K562 (cell line): ENCODE data around the gene ZNF775. TPM values are rescaled to one million over a fixed set of nuclear protein-coding genes. Genes with fewer than 3 reads are reported as not detected.

Source experiments
- CTBP1 ChIP-seq: fragments of 450-650 bp; IDR thresholded peaks from 2 replicates; pipeline ENCODE4 v1.6.1; 2016; ENCODE audit warnings: borderline replicate concordance
- DDX20 ChIP-seq: fragments of 450-650 bp; IDR thresholded peaks from 2 replicates; pipeline ENCODE4 v1.6.1; 2016; ENCODE audit warnings: missing genetic modification characterization, low read depth, mild to moderate bottlenecking, missing compliant biosample characterization, moderate library complexity
- DPF2 ChIP-seq: fragments of 450-650 bp; IDR thresholded peaks from 2 replicates; pipeline ENCODE4 v1.6.1; 2016
- EP400 ChIP-seq: fragments of 450-650 bp; IDR thresholded peaks from 2 replicates; pipeline ENCODE4 v1.6.1; 2017; ENCODE audit warnings: antibody characterized with exemption, mild to moderate bottlenecking, moderate library complexity
- HMG20A ChIP-seq: fragments of 450-650 bp; formaldehyde crosslinking; conservative IDR thresholded peaks from 2 replicates; pipeline ENCODE4 v1.4.0; 2020; ENCODE audit warnings: mild to moderate bottlenecking, mixed read lengths
- MAFK ChIP-seq: IDR thresholded peaks from 2 replicates; pipeline ENCODE4 v1.6.1; 2011; ENCODE audit warnings: low read length, improper control_type of control experiment
- PHF20 ChIP-seq: fragments of 450-650 bp; IDR thresholded peaks from 2 replicates; pipeline ENCODE4 v1.6.1; 2018; ENCODE audit not compliant: partially characterized antibody
- ZFX ChIP-seq: sonication (generic); formaldehyde crosslinking; IDR thresholded peaks from 2 replicates; pipeline ENCODE4 v1.8.0; 2022; ENCODE audit warnings: mild to moderate bottlenecking, missing genetic modification reagents, moderate library complexity
- ZNF140 ChIP-seq: fragments of 250-450 bp; sonication (Bioruptor Pico); IDR thresholded peaks from 2 replicates; pipeline ENCODE4 v1.8.0; 2021; ENCODE audit warnings: moderate library complexity, mild to moderate bottlenecking, inconsistent platforms
- ZNF146 ChIP-seq: IDR thresholded peaks from one replicate; pipeline ENCODE4 v1.6.1; 2018; ENCODE audit warnings: missing compliant biosample characterization; ENCODE audit not compliant: unreplicated experiment
- ZNF699 ChIP-seq: fragments of 250-450 bp; sonication (Bioruptor Pico); IDR thresholded peaks from 2 replicates; pipeline ENCODE4 v1.8.0; 2021; ENCODE audit warnings: mild to moderate bottlenecking, moderate library complexity; ENCODE audit not compliant: insufficient replicate concordance
- polyA plus RNA-seq, 8 experiments: library from polyadenylated mRNA; depleted of rRNA in 4 of 8; stranded (reverse) in 5 of 8; unstranded in 3 of 8; fragments of >200 nt; fragmentation: Nextera tagmentation in 2 of 8; fragmentation: Illumina TruSeq in 1 of 8; extraction: Ambion mirVana in 2 of 8; extraction: Trizol in 1 of 8; gene quantifications; 2 replicates each; pipeline versions ENCODE4 v1.2.1 to v1.2.3, GENCODE V29; 2011 to 2014; ENCODE audit warnings: inconsistent platforms in 1 of 8, missing spikeins in 1 of 8
- total RNA-seq, 7 experiments: library from RNA; depleted of rRNA in 6 of 7; stranded (reverse); fragments of >200 nt in 6 of 7; fragmentation: Illumina TruSeq in 2 of 7; extraction: Trizol in 2 of 7; gene quantifications; 2 replicates each; pipeline versions ENCODE4 v1.2.1 to v1.2.3, GENCODE V29; 2011 to 2021; ENCODE audit warnings: low replicate concordance in 1 of 7
- TF ChIP-seq, protein P1 (sequence below): IDR thresholded peaks from 2 replicates; pipeline ENCODE4 v1.6.1; 2012; ENCODE audit warnings: low read depth, low read length, improper control_type of control experiment, borderline replicate concordance
- TF ChIP-seq, protein P2 (sequence below): sonication (generic); formaldehyde crosslinking; IDR thresholded peaks from 2 replicates; pipeline ENCODE4 v1.8.1; 2023; ENCODE audit warnings: mild to moderate bottlenecking, missing genetic modification reagents, moderate library complexity
- TF ChIP-seq, protein P3 (sequence below): sonication (generic); formaldehyde crosslinking; IDR thresholded peaks from 2 replicates; pipeline ENCODE4 v1.8.0; 2022; ENCODE audit warnings: mild to moderate bottlenecking, missing genetic modification reagents, borderline replicate concordance
- TF ChIP-seq, protein P4 (sequence below): fragments of 450-650 bp; IDR thresholded peaks from 2 replicates; pipeline ENCODE4 v1.6.1; 2016; ENCODE audit warnings: antibody characterized with exemption
- TF ChIP-seq, protein P5 (sequence below): fragments of 450-650 bp; IDR thresholded peaks from 2 replicates; pipeline ENCODE4 v1.7.0; 2016; ENCODE audit warnings: borderline replicate concordance
- TF ChIP-seq, protein P6 (sequence below): sonication (generic); formaldehyde crosslinking; IDR thresholded peaks from 2 replicates; pipeline ENCODE4 v1.8.0; 2022; ENCODE audit warnings: missing genetic modification reagents, mild to moderate bottlenecking, borderline replicate concordance

Gene ZNF775
- total and polyA plus RNA-seq, 9 of the 15 experiments (the other 6 are each of a cell fraction or from before 2014, with no cell fraction given) = 0.04 to 18.7 (median 4.9) TPM

DNA sequence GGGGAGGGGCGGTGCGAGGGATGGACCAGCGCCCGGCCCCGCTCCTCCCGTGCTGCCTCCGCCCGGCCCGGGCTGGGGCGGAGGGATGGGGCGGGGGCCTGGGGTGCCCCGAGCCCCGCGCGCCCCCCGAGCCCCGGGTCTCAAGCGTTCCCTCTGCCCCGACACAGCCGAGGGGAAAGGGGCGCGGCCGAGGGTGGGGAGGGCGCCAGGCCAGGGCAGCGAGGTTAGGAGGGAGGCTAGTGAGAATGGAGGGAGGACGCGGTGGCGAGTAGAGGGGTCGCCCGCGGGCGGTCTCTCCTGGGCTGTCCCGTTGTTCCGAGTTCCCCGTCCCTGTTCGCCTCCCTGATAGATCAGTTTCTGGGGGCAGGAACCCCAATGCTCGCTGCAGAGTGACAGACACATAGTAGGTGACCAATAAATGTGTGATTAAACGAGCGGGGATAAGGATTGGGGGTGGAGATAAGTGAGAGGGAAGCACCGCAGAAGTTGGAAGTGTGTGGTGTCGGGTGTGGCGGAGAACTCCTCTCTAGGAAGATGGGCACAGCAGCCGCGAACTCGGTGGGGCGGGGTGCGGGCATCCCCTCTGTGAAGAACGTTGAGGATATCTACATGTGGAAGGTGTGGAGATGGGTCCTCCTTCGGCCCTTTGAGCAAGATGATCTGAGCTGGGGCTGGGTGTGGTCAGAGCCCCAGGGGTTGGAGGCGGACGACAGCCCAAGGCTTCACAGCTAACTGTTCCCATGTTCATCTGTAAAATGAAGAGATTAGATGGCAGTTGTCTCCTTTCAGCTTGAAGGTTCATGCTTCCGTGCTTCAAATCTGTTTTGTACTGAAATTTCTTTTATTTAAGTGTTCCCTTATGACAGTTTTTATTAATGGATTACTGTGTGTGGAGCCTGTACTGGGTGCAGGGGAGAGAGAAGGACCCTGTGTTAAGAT lies 580 bp downstream of the ZNF775 start (continued):
- TF ChIP-seq, protein P1, sequence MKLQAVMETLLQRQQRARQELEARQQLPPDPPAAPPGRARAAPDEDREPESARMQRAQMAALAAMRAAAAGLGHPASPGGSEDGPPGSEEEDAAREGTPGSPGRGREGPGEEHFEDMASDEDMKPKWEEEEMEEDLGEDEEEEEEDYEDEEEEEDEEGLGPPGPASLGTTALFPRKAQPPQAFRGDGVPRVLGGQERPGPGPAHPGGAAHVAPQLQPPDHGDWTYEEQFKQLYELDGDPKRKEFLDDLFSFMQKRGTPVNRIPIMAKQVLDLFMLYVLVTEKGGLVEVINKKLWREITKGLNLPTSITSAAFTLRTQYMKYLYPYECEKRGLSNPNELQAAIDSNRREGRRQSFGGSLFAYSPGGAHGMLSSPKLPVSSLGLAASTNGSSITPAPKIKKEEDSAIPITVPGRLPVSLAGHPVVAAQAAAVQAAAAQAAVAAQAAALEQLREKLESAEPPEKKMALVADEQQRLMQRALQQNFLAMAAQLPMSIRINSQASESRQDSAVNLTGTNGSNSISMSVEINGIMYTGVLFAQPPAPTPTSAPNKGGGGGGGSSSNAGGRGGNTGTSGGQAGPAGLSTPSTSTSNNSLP = peak; percentile 47; the same call in 1 of the 2 replicates
- no peak for TF ChIP-seq ZNF699 (CRISPR knock-in tag)
- 0 out of 2 replicates have a peak, but pooled peaks have one; percentile 26 for TF ChIP-seq EP400
- TF ChIP-seq, protein P2, sequence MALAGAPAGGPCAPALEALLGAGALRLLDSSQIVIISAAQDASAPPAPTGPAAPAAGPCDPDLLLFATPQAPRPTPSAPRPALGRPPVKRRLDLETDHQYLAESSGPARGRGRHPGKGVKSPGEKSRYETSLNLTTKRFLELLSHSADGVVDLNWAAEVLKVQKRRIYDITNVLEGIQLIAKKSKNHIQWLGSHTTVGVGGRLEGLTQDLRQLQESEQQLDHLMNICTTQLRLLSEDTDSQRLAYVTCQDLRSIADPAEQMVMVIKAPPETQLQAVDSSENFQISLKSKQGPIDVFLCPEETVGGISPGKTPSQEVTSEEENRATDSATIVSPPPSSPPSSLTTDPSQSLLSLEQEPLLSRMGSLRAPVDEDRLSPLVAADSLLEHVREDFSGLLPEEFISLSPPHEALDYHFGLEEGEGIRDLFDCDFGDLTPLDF (CRISPR knock-in tag) = no peak
- TF ChIP-seq, protein P3, sequence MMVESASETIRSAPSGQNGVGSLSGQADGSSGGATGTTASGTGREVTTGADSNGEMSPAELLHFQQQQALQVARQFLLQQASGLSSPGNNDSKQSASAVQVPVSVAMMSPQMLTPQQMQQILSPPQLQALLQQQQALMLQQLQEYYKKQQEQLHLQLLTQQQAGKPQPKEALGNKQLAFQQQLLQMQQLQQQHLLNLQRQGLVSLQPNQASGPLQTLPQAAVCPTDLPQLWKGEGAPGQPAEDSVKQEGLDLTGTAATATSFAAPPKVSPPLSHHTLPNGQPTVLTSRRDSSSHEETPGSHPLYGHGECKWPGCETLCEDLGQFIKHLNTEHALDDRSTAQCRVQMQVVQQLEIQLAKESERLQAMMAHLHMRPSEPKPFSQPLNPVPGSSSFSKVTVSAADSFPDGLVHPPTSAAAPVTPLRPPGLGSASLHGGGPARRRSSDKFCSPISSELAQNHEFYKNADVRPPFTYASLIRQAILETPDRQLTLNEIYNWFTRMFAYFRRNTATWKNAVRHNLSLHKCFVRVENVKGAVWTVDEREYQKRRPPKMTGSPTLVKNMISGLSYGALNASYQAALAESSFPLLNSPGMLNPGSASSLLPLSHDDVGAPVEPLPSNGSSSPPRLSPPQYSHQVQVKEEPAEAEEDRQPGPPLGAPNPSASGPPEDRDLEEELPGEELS (CRISPR knock-in tag) = 0 out of 2 replicates have a peak, but pooled peaks have one; percentile 27
- TF ChIP-seq DDX20 (tag) = no peak
- TF ChIP-seq, protein P4, sequence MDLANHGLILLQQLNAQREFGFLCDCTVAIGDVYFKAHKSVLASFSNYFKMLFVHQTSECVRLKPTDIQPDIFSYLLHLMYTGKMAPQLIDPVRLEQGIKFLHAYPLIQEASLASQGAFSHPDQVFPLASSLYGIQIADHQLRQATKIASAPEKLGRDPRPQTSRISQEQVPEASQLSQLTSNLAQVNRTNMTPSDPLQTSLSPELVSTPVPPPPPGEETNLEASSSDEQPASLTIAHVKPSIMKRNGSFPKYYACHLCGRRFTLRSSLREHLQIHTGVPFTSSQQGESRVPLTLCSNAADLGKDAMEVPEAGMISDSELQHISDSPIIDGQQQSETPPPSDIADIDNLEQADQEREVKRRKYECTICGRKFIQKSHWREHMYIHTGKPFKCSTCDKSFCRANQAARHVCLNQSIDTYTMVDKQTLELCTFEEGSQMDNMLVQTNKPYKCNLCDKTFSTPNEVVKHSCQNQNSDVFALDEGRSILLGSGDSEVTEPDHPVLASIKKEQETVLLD = 0 out of 2 replicates have a peak, but pooled peaks have one; percentile 26
- TF ChIP-seq, protein P5, sequence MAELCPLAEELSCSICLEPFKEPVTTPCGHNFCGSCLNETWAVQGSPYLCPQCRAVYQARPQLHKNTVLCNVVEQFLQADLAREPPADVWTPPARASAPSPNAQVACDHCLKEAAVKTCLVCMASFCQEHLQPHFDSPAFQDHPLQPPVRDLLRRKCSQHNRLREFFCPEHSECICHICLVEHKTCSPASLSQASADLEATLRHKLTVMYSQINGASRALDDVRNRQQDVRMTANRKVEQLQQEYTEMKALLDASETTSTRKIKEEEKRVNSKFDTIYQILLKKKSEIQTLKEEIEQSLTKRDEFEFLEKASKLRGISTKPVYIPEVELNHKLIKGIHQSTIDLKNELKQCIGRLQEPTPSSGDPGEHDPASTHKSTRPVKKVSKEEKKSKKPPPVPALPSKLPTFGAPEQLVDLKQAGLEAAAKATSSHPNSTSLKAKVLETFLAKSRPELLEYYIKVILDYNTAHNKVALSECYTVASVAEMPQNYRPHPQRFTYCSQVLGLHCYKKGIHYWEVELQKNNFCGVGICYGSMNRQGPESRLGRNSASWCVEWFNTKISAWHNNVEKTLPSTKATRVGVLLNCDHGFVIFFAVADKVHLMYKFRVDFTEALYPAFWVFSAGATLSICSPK = 0 out of 2 replicates have a peak, but pooled peaks have one; percentile 60
- TF ChIP-seq ZNF146 (CRISPR knock-in tag) = no peak
- peak; percentile 36; the same call in 1 of the 2 replicates for TF ChIP-seq CTBP1
- TF ChIP-seq ZNF140 = no peak
- no peak for TF ChIP-seq MAFK
- TF ChIP-seq, protein P6, sequence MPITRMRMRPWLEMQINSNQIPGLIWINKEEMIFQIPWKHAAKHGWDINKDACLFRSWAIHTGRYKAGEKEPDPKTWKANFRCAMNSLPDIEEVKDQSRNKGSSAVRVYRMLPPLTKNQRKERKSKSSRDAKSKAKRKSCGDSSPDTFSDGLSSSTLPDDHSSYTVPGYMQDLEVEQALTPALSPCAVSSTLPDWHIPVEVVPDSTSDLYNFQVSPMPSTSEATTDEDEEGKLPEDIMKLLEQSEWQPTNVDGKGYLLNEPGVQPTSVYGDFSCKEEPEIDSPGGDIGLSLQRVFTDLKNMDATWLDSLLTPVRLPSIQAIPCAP (CRISPR knock-in tag) = no peak
- TF ChIP-seq PHF20 = no peak
- TF ChIP-seq HMG20A (CRISPR knock-in tag) = no peak
- TF ChIP-seq DPF2 = peak; percentile 63
- TF ChIP-seq ZFX (CRISPR knock-in tag) = no peak
